Stimulated activated naive CD4-positive, alpha-beta T cell (primary cell): ENCODE data around the gene MAP2K4.
"Not testable (repeated sequence)": the region's sequence is repeated elsewhere in the genome, so short reads cannot be mapped to it uniquely, and the experiment has no call there.

Experiments used
- DNase-seq, 6 experiments: peaks; one replicate each; lab custom pipeline; 2025; lab: John Stamatoyannopoulos, UW

Gene MAP2K4

DNA sequence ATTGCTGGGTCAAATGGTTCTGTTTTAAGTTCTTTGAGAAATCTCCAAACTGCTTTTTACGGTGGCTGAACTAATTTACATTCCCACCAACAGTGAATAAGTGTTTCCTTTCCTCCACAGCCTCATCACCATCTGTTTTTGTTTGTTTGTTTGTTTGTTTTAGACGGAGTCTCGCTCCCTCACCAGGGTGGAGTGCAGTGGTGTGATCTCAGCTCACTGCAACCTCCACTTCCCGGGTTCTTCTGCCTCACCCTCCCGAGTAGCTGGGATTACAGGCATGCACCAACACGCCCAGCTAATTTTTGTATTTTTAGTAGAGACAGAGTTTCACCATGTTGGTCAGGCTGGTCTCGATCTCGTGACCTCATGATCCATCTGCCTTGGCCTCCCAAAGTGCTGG, 141.5 kb downstream of the MAP2K4 start:
- DNase-seq = not testable (repeated sequence)

DNA sequence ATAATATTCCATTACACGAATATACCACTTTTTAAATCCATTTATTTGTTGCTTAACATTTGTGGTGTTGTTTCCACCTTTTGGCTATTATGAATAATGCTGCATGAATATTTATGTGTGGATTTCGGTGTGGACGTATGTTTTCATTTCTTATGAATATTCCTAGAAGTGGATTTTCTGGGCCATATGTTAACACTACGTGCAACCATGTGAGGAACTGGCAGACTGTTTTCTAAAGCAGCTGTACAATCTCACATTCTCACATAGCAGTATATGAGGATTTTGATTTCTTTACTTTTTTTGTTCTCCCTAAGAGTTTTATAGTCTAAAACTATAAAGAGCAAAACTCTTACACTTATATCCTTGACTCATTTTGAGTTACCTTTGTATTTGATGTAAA, 143.4 kb downstream of the MAP2K4 start:
- no peak for DNase-seq

DNA sequence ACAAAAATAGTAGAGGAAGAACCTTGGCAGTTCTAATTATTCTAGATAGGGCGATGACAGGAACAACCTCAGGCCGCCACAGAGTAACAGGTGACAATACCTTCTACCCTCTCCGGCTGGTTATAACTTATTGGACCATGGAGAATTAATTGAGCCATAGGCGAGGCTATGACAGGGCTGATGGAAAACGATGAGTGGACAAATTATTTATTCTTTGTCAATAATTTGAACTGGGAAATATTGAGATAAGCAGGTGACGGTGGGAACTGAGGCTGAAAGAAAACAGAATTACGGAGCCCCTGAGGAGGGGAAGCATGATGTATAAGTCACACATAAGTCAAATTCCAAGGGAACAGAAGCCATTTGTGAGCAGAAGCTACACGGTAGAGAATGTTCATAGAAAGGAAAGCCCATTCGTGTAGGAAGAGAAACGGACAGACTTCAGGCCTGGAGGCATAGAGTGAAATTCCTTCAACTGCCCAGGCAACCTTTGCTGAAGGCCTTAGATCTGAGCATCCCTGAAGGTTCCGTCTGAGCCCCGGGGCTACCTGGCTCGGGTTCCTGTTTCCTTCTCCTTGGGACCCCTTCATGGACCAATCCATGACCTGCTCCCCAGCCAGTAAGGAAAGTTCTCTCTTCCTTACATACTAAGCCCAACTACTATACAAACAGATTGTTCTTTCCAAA, 158.1 kb downstream of the MAP2K4 start:
- DNase-seq = no peak

DNA sequence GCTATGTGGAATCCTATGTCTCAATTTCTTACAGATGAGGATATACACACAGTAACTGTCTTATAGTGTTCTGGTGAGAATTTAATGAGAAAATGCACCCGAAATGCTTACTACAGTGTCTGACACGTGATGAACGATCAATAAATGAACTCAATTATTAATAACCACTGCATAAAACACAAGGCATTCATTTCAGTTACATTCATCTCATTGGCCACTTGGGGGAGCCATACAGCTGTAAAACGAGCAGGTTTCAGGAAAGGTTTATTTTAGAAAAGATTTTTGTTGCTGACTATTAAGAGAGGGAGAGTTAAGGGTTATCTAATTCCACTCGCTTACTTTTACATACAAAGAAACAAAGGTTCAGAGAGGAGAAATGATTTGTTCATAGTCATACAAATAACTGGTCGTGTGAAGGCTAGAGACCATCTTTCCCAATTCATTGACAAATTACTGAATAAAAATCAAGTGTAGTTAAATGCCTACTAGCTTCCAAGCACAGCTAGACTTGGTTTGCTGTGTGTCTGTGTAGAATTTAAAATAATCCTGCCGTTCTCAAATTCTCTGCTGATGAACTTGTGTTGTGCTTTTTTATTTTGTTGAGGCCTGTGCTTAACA, 160.1 kb downstream of the MAP2K4 start:
- no peak for DNase-seq

DNA sequence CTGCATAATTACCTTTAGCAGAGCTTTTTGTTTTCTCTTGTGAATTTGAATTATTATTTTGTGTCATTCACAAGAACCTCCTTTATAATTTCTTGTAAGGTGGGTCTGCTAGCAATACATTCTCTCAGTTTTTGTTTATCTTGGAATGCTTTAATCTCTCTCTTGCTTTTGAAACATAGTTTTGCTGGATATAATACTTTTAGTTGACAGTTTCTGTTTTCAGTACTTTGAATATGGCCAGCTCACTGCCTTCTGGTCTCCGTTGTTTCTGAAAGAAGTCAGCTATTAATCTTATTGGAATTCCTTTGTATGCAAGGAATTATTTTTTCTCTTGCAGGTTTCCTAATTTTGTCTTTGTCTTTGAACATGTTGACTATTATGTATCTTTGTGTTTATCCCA, 167.0 kb downstream of the MAP2K4 start:
- DNase-seq = no peak

DNA sequence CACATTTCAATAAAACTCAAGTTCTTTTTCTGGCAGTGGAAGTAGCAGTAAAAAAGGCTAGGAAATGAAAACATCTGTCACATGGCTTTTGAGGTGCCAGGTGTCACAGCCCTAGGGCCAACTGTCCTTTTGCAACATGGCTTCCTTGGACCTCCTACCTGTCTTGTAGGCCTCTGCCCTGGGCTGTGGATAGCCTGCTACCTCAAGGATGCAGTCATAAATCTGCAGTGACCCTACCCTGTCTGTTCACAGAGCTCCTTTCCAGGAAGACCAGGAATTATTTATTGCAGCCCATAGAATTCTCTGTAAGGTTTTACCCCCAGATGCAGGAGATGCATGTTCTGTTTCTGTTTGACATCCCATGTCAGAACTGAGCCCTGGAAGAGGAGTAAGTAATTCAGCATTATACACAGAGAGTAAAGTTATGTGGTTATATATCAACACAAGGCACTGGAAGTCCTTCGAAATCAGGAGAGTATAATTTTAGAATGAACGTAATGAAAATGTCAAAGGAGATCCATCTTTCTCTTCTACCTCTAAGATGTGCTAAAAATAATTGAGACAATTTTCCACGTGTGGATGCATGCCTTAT, 172.6 kb downstream of the MAP2K4 start:
- no peak for DNase-seq
